Adrenal gland (tissue), 12 donors: ENCODE data around the gene NACAD. TPM values are rescaled to one million over a fixed set of nuclear protein-coding genes. Genes with fewer than 3 reads are reported as not detected.

Source experiments
- DNase-seq, 7 donors: peaks; one replicate each; pipeline ENCODE4 v3.0.0-alpha.2; 2019 to 2020
- H3K27ac ChIP-seq, 5 donors: fragments of 200-600 bp; sonication (generic) in 4 of 5; 1 replicate in 3 of 5; 2 replicates in 2 of 5; pipeline versions ENCODE4 v1.5.1 to v1.8.0; 2016 to 2020; ENCODE audit warnings: mild to moderate bottlenecking in 1 of 5
- H3K27me3 ChIP-seq: fragments of 200-600 bp; 2 replicates; pipeline ENCODE4 v1.8.0; 2021
- H3K36me3 ChIP-seq, 2 donors: fragments of 200-600 bp; replicated peaks in 1 of 2; 1 replicate in 1 of 2; 2 replicates in 1 of 2; pipeline versions ENCODE4 v1.5.1 to v1.8.0; 2018 to 2022
- H3K4me1 ChIP-seq, 2 donors: fragments of 200-600 bp; replicated peaks in 1 of 2; 1 replicate in 1 of 2; 2 replicates in 1 of 2; pipeline versions ENCODE4 v1.5.1 to v1.8.0; 2018 to 2021
- H3K4me3 ChIP-seq, 4 donors: fragments of 200-600 bp; sonication (generic) in 3 of 4; one replicate each; pipeline ENCODE4 v1.5.1; 2016 to 2018
- H3K9me3 ChIP-seq, 3 donors: fragments of 200-600 bp; sonication (generic) in 1 of 3; replicated peaks in 1 of 3; 1 replicate in 2 of 3; 2 replicates in 1 of 3; pipeline versions ENCODE4 v1.5.1 to v1.8.0; 2016 to 2021
- CTCF ChIP-seq, 6 experiments: fragments of 450-650 bp in 4 of 6; fragments of 200-600 bp in 2 of 6; sonication (generic) in 1 of 6; IDR thresholded peaks; 1 replicate in 5 of 6; 2 replicates in 1 of 6; pipeline versions ENCODE4 v1.5.1 to v1.8.0; 2016 to 2021; ENCODE audit warnings: antibody characterized with exemption in 6 of 6, mild to moderate bottlenecking in 2 of 6, moderate library complexity in 1 of 6
- POLR2A ChIP-seq, 2 donors: fragments of 450-650 bp; IDR thresholded peaks; one replicate each; pipeline ENCODE4 v1.6.1; 2017; ENCODE audit warnings: antibody characterized with exemption in 2 of 2, mild to moderate bottlenecking in 2 of 2, moderate library complexity in 1 of 2
- WGBS, 4 donors: extraction: QIAGEN DNeasy Blood & Tissue Kit in 2 of 4; methylation state at CpG; one replicate each; pipeline versions ENCODE4 v1.1.5 to v1.1.7; 2013 to 2017; 5-methylcytosine and 5-hydroxymethylcytosine counted together
- intact Hi-C, 2 donors: fragments of 100-400 bp; cut with DNase I; formaldehyde crosslinking; loops; one replicate each; pipeline versions ENCODE4 v1.14.1 to v1.15.0; 2022 to 2023
- polyA plus RNA-seq, 3 donors: library from polyadenylated mRNA; stranded (reverse); fragments of 200-250 nt in 2 of 3; fragments of 350-450 nt in 1 of 3; fragmentation: Illumina TruSeq in 1 of 3; extraction: RNeasy Lipid Tissue Mini Kit (QIAGEN cat#74804) in 1 of 3; gene quantifications; one replicate each; pipeline ENCODE4 v1.2.3, GENCODE V29; 2013 to 2014
- total RNA-seq, 9 donors: library from RNA; depleted of rRNA in 4 of 9; stranded (reverse); fragments of >200 nt in 4 of 9; fragments of 120-200 nt in 1 of 9; fragmentation: NEBNext Ultra II Directional in 1 of 9; extraction: Animal tissue kit (Norgen Biotek cat#: 25700) in 1 of 9; gene quantifications; one replicate each; pipeline versions ENCODE4 v1.1.0 to v1.2.4, GENCODE V29; 2013 to 2023
- donor health status: healthy with polysubstance abuse.
- donor health status: Bipolar disorder and iron deficiency.
- donor health status: DM: yes; HTN: yes; CAD: no.
- donor health status: DM: no; HTN: no; CAD: no.
- donor health status: DM: no; HTN: no; CAD: no.
- donor health status: DM: yes; HTN: yes; CAD: no.

NACAD gene
- total and polyA plus RNA-seq, 12 donors: 0.93 to 12.1 (median 2.4) TPM

DNA sequence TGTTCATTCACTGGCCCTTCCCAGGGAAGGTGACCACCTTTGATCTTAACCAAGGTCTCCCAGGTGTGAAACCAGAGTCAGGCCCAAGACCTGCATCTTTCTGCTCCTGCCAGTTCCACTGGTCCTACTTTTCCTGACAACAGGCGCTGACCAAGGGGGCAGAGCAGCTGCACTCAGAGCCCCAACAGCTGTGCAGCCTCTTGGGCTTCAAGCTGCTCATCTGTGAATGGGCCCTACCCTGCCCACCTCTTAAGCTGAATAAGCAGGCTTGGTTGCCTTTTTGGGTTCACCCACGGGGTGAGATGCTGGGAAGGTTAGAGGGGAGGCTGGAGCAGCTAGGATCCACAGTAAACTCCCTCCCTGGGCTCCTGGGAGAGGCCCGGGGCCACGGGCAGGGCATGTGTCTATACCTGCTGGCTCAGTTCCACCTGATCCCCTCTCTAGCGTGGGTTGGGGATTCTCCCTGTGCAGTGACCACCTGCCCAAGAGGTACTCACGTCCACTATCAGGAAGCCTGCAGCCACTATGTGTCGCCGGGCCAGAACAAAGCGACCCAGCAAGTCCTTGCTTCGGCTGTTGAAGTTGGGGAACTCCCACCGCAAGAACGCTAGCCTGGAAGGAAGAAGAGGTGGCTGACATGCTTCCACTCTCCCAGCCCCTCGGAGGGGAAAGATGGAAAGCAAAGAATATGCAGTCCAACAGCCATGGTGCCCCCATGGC lies 12.2 kb upstream of the NACAD start:
- intact Hi-C loops: no loop called here
- peak in 1 of 7 donors; percentile 12 for DNase-seq
- no peak for TF ChIP-seq POLR2A (IDR thresholded peaks at IDR 0.05)
- no peak for TF ChIP-seq CTCF (IDR thresholded peaks at IDR 0.05)

DNA sequence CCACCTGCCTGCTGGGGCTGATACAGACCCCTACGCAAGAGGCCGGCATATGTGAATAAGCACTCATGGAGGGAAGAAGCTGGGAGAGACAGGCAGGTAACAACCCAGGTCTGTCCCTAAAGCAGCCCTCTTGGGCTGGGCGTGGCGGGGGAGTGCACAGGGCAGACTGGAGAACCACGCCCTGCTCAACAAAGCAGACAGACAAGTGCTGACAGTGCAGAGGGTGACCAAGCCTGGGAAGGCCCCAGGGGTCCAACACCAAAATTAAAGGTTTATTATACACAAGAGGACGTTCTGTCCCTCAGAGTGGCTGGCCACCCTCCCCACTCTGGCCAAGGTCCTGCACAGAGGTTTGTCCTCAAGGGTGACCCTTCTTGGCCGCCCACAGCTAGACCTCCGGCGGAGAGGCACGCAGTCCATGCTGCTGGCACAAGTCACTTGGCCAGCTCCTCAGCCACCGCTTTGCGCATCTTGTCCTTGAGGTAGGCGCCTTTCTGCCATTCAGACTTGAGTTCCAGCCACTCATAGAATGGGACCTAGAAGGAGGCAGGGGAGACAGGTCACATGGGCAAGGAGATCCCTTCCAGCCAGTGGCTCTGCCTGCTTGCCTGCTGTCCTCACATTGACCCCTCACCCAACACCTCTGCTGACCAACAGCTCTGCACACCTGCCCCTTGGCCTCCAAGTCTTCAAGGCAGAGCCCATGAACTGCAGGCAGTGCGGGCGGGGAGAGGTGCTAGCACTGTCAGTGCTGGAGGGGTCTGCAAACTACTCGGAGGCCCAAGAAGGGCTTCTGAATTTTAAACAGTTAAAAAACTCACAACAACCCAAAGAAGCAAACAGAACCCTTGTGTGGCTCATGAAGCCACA lies 11.4 kb upstream of the NACAD start:
- Histone ChIP-seq H3K4me3 (no peak overlapping the region), H3K27me3 (no peaks in the 10 kb centered on the region), H3K4me1 (no peaks in the 10 kb centered on the region), H3K27ac (no peak overlapping the region), H3K9me3 (no peaks in the 10 kb centered on the region), H3K36me3 (peaks cover 0 to 63% of the 10 kb centered on the region in 2 donors)
- intact Hi-C loops: no loop called here
- DNase-seq: peak in 2 of 7 donors; percentile 12 to 41
- 93 to 100% (median 94%) methylated on average over 5 to 16 of the region's 16 CpGs for WGBS, 4 donors
- TF ChIP-seq POLR2A (IDR thresholded peaks at IDR 0.05) (no peak), CTCF (IDR thresholded peaks at IDR 0.05) (no peak)

More for the DNA sequence above, 12.2 kb upstream of the NACAD start:
- no peak overlapping the region for H3K4me3 ChIP-seq
- H3K27ac ChIP-seq: no peak overlapping the region
- H3K9me3 ChIP-seq: no peaks in the 10 kb centered on the region
- no peaks in the 10 kb centered on the region for H3K4me1 ChIP-seq
- WGBS, 4 donors: 92 to 100% (median 93%) methylated on average over 2 to 13 of the region's 13 CpGs
- no peaks in the 10 kb centered on the region for H3K27me3 ChIP-seq
- peaks cover 0 to 71% of the 10 kb centered on the region in 2 donors for H3K36me3 ChIP-seq

- intact Hi-C loops: no loop called here
- WGBS, 4 donors: 82 to 90% (median 88%) methylated on average over 10 of the region's 10 CpGs
Observed at GRCh38 chr7:45098983-45099839, 10.4 kb upstream of the NACAD start.

More at GRCh38 chr7:45098983-45099839, 10.4 kb upstream of the NACAD start:
- Histone ChIP-seq H3K36me3 (peaks cover 0 to 54% of the 10 kb centered on the region in 2 donors), H3K27ac (no peak overlapping the region), H3K9me3 (no peaks in the 10 kb centered on the region), H3K4me1 (no peaks in the 10 kb centered on the region), H3K4me3 (no peak overlapping the region), H3K27me3 (no peaks in the 10 kb centered on the region)
- no peak for TF ChIP-seq CTCF (IDR thresholded peaks at IDR 0.05)
- TF ChIP-seq POLR2A (IDR thresholded peaks at IDR 0.05): no peak
- peak in 2 of 7 donors; percentile 12 to 37 for DNase-seq
